ENCODE measurements around the gene ULBP3.

Gene ULBP3
- total RNA-seq: 0.54 to 1.1 (median 0.96) reads per million in 3 experiments

GRCh38 chr6:150068720-150069648 is at the start of gene ULBP3:
TSS of gene ULBP3 (minus strand) at chr6:150069121. CDS start at chr6:150069066, 55 bp downstream.
- peak; percentile 37 for DNase-seq

GRCh38 chr6:150118627-150119026 is 49.7 kb upstream of the ULBP3 start:
- no peak for DNase-seq

DNA sequence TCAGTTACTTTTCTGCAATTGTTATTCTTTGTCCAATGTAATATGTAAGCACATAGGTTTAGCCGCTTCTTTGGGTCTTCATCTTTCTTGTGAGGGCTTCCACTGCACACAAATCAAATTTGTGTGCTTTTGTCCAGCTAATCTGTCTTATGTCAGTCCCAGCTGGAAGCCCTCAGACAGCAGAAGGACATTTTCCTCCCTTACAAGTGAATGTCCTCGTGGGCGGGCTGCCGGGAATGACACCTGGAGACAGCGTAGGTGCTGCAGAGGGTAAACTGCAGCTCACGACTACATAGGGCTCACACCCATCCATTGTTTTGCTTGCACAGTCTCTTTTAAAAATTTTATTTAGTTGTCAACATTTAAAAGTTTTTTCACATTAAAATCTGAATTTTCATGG is 49.3 kb upstream of the ULBP3 start:
- no peak for DNase-seq

DNA sequence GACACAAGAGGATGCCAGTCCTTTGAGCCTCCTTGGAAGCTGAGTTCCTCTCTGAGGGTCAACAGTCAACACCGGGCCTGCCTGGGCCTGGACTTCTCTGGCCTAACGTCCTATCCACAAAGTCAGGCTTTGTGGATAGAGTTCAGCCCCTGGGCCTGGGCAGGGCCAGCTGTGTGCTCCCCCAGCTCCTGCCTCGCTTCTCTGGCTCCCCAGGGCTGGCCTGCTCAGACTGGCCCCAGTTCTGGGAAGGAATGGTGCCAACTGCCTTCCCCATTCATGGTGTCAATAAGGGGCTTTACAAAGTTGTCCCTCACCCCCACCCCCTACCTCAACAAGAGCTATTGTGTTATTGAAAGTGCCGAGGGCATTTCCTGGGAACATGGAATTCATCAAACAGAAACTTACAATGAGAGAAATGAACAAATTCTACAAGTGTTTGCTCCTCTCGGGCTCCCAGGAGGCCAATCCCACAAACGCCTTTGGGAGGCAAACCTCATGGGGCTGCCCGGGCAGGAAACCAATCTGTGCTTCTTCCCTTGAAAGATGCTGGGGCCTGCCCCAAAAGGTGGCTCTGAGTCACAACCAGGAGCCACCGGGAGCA is 47.4 kb upstream of the ULBP3 start:
- DNase-seq: no peak

GRCh38 chr6:150115769-150116168 is 46.8 kb upstream of the ULBP3 start:
- DNase-seq: no peak

GRCh38 chr6:150112233-150112632 is 43.3 kb upstream of the ULBP3 start:
- no peak for DNase-seq

GRCh38 chr6:150102750-150103270 is 33.9 kb upstream of the ULBP3 start:
- DNase-seq: no peak

DNA sequence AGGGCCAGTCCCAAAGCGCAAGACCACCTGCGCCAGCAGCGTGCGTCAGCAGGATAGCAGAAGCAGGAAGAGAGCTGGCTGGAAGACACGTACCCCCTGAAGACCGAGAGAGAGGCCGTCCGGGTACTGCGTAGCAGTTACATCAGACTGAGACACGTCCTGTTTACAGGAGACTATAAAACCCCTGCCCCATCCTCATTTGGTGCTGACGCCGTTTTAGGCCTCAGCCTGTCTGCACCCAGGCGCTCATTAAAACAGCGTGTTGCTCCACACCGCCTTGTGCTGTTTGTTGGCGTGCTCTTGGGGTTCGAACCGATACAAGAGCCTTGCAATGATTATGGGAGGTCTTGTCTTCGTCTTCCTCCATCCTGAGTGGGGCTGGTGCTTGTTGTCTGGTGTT is 31.8 kb upstream of the ULBP3 start:
- no peak for DNase-seq

DNA sequence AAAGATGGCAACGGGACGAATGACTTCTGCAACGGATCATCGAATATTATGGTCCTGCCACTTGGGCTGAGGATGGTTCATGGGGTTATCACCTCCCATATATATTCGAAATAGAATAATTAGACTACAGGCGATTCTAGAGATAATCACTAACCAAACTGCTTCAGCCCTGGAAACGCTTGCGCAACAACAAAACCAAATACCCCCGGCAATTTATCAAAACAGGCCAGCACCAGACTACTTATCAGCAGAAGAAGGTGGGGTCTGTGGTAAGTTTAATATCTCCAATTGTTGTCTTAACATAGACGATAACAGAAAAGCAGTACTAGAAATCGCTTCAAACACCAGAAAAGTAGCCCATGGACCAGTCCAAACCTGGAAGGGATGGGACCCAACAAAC is 31.0 kb upstream of the ULBP3 start:
- no peak for DNase-seq

DNA sequence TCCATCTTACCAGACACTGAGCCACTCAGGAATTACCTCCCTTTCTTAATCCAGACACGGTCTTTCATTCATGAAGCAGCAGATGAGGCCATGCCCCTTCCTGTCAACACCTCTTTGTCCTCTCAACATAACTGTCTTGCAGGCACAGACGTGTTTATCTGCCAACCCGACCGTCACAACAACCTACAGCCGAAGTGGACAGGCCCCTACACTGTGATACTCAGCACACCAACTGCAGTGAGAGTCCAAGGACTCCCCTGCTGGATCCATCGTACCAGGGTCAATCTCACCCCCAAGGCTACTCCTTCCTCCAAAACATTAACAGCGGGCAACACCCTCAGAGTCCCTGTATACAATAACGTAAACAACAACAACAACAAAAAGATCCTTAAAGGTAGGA is 30.6 kb upstream of the ULBP3 start:
- DNase-seq: no peak

DNA sequence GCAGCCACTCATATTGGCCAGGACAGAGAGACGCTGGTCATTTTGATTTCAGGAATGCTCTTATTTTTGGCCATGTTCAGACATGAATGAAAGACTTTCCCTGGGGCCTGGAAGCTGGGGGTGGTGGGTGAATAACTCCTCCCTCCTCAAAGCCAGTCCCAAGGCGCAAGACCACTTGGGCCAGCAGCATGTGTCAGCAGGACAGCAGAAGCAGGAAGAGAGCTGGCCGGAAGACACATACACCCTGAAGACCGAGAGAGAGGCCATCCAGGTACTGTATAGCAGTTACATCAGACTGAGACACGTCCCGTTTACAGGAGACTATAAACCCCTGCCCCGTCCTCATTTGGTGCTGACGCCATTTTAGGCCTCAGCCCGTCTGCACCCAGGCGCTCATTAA is 29.2 kb upstream of the ULBP3 start:
- no peak for DNase-seq

DNA sequence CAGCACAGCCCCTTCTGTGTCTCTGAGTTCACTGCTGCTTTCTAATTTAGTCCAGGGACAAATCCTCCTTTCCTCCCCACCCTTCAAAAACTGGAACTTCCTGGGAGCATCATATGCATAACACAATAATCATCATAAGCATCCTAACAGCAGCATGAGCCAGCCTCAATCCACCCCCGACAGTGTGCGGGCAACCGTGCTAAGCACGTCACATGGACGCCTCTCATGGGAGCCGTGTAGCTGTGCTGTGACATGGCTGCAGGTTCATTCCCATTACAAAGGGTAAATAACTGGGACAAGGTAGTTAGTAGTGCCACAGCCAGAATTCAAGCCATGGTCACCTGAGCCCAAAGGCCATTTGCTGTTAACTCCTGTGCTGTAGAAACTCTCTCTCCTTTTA is 24.5 kb upstream of the ULBP3 start:
- no peak for DNase-seq

DNA sequence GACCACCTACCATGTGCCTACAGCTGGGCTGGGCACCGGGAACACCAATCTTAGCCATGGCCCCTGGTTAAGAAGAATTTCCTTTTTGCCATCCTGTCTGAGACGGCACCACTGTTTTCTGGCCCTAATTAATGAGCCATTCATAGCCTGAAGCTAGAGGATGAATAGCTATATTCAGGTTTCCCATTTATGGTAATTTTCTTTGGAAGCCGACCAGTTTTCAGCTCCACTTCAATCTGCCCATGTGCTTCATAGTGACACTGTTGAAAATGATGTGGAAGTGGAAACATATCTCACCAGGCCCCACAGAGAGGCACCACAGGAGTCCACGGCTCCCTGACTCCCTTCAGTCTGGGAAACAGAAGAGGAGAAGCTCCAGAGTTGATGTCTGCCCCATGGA is 22.6 kb upstream of the ULBP3 start:
- DNase-seq: no peak

- DNase-seq: no peak
Measured at GRCh38 chr6:150090328-150090727, 21.4 kb upstream of the ULBP3 start.

DNA sequence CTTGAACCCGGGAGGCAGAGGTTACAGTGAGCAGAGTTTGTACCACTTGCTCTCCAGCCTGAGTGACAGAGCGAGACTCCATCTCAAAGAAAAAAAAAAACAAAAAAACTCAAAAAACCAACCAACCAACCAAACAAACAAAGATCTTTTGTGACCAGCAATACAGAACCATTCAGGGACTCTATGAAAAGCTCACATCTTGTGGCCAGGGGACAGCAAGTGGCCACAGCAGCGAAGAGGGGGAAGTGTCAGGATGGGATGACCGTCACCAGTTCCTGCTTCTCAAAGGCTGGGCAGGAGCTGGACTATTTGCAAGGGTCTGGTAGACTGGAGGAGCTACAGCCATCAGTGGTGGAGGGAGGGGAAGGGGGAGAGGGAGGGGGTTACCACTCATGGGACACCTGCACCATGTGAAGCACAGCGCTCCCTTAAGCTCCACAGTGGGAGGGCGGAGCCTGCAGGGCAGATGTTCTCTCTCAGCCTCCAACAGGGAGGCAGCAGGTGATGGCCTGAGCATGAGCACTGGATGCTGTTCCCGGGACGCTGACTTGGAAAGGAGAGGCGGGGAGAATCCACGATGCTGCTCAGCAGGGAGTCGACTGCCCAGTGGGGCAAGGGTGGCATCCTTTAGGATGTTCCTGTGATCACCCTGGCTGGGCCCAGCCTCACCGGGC is 19.7 kb upstream of the ULBP3 start:
- DNase-seq: no peak

- DNase-seq: no peak
Measured at GRCh38 chr6:150087336-150087735, 18.4 kb upstream of the ULBP3 start.

DNA sequence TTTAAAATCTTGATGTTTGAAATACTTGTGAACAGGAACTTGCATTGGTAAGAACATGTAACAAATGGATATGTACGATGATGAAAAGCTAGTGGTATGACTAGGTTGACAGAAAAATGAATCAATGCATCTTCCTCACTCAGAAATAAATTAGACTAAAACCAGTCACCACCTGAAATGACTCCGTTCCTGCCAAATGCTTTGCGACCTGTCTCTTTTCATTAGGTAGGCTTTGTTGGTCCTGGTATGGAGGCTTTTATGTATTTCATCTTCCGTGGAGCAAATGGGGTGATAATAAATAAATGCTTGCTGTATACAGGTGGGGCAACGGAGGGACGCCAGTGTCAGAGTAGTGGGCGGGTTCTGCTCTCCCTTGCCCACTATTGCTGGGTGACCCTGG is 17.1 kb upstream of the ULBP3 start:
- no peak for DNase-seq

GRCh38 chr6:150084426-150084825 is 15.5 kb upstream of the ULBP3 start:
- no peak for DNase-seq

- no peak for DNase-seq
Measured at GRCh38 chr6:150083839-150084238, 14.9 kb upstream of the ULBP3 start.

- no peak for DNase-seq
Measured at GRCh38 chr6:150081702-150082101, 12.8 kb upstream of the ULBP3 start.

GRCh38 chr6:150079604-150080003 is 10.7 kb upstream of the ULBP3 start:
- DNase-seq: peak; percentile 46

GRCh38 chr6:150078788-150079187 is 9.9 kb upstream of the ULBP3 start:
- no peak for DNase-seq

- no peak for DNase-seq
Measured at GRCh38 chr6:150076196-150076893, 7.4 kb upstream of the ULBP3 start.

All from central memory CD4-positive, alpha-beta T cell (primary cell).